MM.1S (cell line): Measurements from ENCODE around the gene UBE2E3.

Source experiments
- DNase-seq: peaks from one replicate; pipeline ENCODE4 v3.0.0-alpha.2; 2015
- H2AFZ ChIP-seq: fragments of 300-600 bp; sonication (generic); 2 replicates; pipeline ENCODE4 v1.6.0; 2016; ENCODE audit warnings: antibody characterized with exemption, low read length
- H3F3A ChIP-seq: fragments of 300-600 bp; sonication (generic); 2 replicates; pipeline ENCODE4 v1.6.1; 2016; ENCODE audit warnings: mild to moderate bottlenecking, antibody characterized with exemption, low read length, moderate library complexity, mixed read lengths; ENCODE audit not compliant: insufficient read depth
- H3K27ac ChIP-seq: fragments of 300-600 bp; sonication (generic); 2 replicates; pipeline ENCODE4 v1.5.1; 2016; ENCODE audit warnings: mild to moderate bottlenecking, low read length
- H3K27me3 ChIP-seq: fragments of 300-600 bp; sonication (generic); replicated peaks from 2 replicates; pipeline ENCODE4 v1.6.0; 2016; ENCODE audit warnings: low read length; ENCODE audit not compliant: insufficient read depth
- H3K36me3 ChIP-seq: fragments of 300-600 bp; sonication (generic); replicated peaks from 2 replicates; pipeline ENCODE4 v1.6.1; 2016; ENCODE audit warnings: mild to moderate bottlenecking, low read length, mixed read lengths; ENCODE audit not compliant: insufficient read depth
- H3K4me1 ChIP-seq: fragments of 300-600 bp; sonication (generic); 2 replicates; pipeline ENCODE4 v1.6.1; 2016; ENCODE audit warnings: low read length, mixed read lengths
- H3K4me2 ChIP-seq: fragments of 300-600 bp; sonication (generic); 2 replicates; pipeline ENCODE4 v1.6.0; 2016; ENCODE audit warnings: low read depth, low read length
- H3K4me3 ChIP-seq: fragments of 300-600 bp; sonication (generic); 2 replicates; pipeline ENCODE4 v1.5.1; 2016; ENCODE audit warnings: low read length, mixed read lengths
- H3K79me2 ChIP-seq: fragments of 300-600 bp; sonication (generic); 2 replicates; pipeline ENCODE4 v1.6.1; 2016; ENCODE audit warnings: mixed run types, low read length, mixed read lengths
- H3K9ac ChIP-seq: fragments of 300-600 bp; sonication (generic); 2 replicates; pipeline ENCODE4 v1.6.1; 2016; ENCODE audit warnings: low read length, mixed read lengths
- H3K9me2 ChIP-seq: fragments of 300-600 bp; sonication (generic); replicated peaks from 2 replicates; pipeline ENCODE4 v1.6.1; 2016; ENCODE audit warnings: mild to moderate bottlenecking, low read length, mixed read lengths; ENCODE audit not compliant: insufficient read depth
- H3K9me3 ChIP-seq: fragments of 300-600 bp; sonication (generic); replicated peaks from 2 replicates; pipeline ENCODE4 v1.6.1; 2016; ENCODE audit warnings: mild to moderate bottlenecking, low read length, mixed read lengths; ENCODE audit not compliant: insufficient read depth
- H4K20me1 ChIP-seq: fragments of 300-600 bp; sonication (generic); 2 replicates; pipeline ENCODE4 v1.6.1; 2016; ENCODE audit warnings: mild to moderate bottlenecking, low read length, moderate library complexity, mixed read lengths; ENCODE audit not compliant: insufficient read depth
- CTCF ChIP-seq: fragments of 300-600 bp; sonication (generic); IDR thresholded peaks from 2 replicates; pipeline ENCODE4 v1.5.1; 2016; ENCODE audit warnings: antibody characterized with exemption, low read length, mixed read lengths
- EZH2 ChIP-seq: fragments of 300-600 bp; sonication (generic); optimal IDR thresholded peaks from 2 replicates; pipeline ENCODE3; 2017; ENCODE audit warnings: low read depth, mild to moderate bottlenecking, antibody characterized with exemption, low read length, mixed read lengths
- EZH2phosphoT487 ChIP-seq: fragments of 300-600 bp; sonication (generic); IDR thresholded peaks from 2 replicates; pipeline ENCODE4 v1.6.1; 2018; ENCODE audit warnings: antibody characterized with exemption, low read length

The UBE2E3 gene

GRCh38 chr2:180969124-180969523, 11.3 kb upstream of the UBE2E3 start:
- no peak for TF ChIP-seq EZH2
- TF ChIP-seq EZH2phosphoT487: no peak
- Histone ChIP-seq H3K4me2 (no peak overlapping the region), H3K4me1 (no peaks in the 10 kb centered on the region), H3K9ac (no peak overlapping the region), H2AFZ (no peak overlapping the region), H3K27me3 (no peaks in the 10 kb centered on the region), H3K9me2 (no peaks in the 10 kb centered on the region), H3K79me2 (no peaks in the 10 kb centered on the region), H4K20me1 (no peaks in the 10 kb centered on the region), H3K4me3 (no peak overlapping the region), H3F3A (no peaks in the 10 kb centered on the region), H3K27ac (no peak overlapping the region), H3K9me3 (no peaks in the 10 kb centered on the region), H3K36me3 (no peaks in the 10 kb centered on the region)
- no peak for DNase-seq

GRCh38 chr2:180970016-180970415, 10.4 kb upstream of the UBE2E3 start:
- no peaks in the 10 kb centered on the region for H3K9me2 ChIP-seq
- no peaks in the 10 kb centered on the region for H3K4me1 ChIP-seq
- DNase-seq: no peak
- no peaks in the 10 kb centered on the region for H3K36me3 ChIP-seq
- H3F3A ChIP-seq: no peaks in the 10 kb centered on the region
- no peaks in the 10 kb centered on the region for H3K9me3 ChIP-seq
- no peaks in the 10 kb centered on the region for H3K79me2 ChIP-seq
- no peak overlapping the region for H3K4me2 ChIP-seq
- no peaks in the 10 kb centered on the region for H3K27me3 ChIP-seq
- no peak overlapping the region for H3K9ac ChIP-seq
- no peaks in the 10 kb centered on the region for H4K20me1 ChIP-seq
- TF ChIP-seq EZH2phosphoT487 (no peak), EZH2 (no peak), CTCF (no peak)
- H2AFZ ChIP-seq: no peak overlapping the region
- H3K27ac ChIP-seq: no peak overlapping the region
- no peak overlapping the region for H3K4me3 ChIP-seq

- no peak overlapping the region for H3K4me3 ChIP-seq
- no peaks in the 10 kb centered on the region for H3K9me2 ChIP-seq
- no peak for DNase-seq
- H3K9ac ChIP-seq: no peak overlapping the region
- no peaks in the 10 kb centered on the region for H3K4me1 ChIP-seq
- H3K9me3 ChIP-seq: no peaks in the 10 kb centered on the region
- no peaks in the 10 kb centered on the region for H4K20me1 ChIP-seq
- no peak overlapping the region for H2AFZ ChIP-seq
- TF ChIP-seq EZH2 (no peak), EZH2phosphoT487 (no peak), CTCF (no peak)
- no peaks in the 10 kb centered on the region for H3K27me3 ChIP-seq
- no peaks in the 10 kb centered on the region for H3K36me3 ChIP-seq
- no peak overlapping the region for H3K27ac ChIP-seq
- H3K79me2 ChIP-seq: no peaks in the 10 kb centered on the region
- H3K4me2 ChIP-seq: no peak overlapping the region
- H3F3A ChIP-seq: no peaks in the 10 kb centered on the region
These were observed 8.6 kb upstream of the UBE2E3 start for GRCh38 chr2:180971811-180972210.

- Histone ChIP-seq H3K9ac (no peak overlapping the region), H3F3A (peaks cover 13% of the 10 kb centered on the region), H3K27ac (no peak overlapping the region), H3K4me2 (no peak overlapping the region), H3K27me3 (no peaks in the 10 kb centered on the region), H3K4me3 (no peak overlapping the region), H3K36me3 (no peaks in the 10 kb centered on the region), H4K20me1 (no peaks in the 10 kb centered on the region), H3K9me2 (no peaks in the 10 kb centered on the region), H3K79me2 (no peaks in the 10 kb centered on the region), H3K9me3 (no peaks in the 10 kb centered on the region), H3K4me1 (peaks cover 7% of the 10 kb centered on the region), H2AFZ (no peak overlapping the region)
- no peak for DNase-seq
- TF ChIP-seq CTCF (no peak), EZH2 (no peak), EZH2phosphoT487 (no peak)
These were observed 4.8 kb upstream of the UBE2E3 start for GRCh38 chr2:180975585-180975984.
